Fibroblast of mammary gland (primary cell): ENCODE measurements around the gene LZTS2.
A peak's percentile ranks its signal among the peaks of the same experiment; 100 is the strongest.

Experiments used
- DNase-seq: peaks from one replicate; pipeline ENCODE4 v3.0.0-alpha.2; 2010; ENCODE audit warnings: low read depth
- H3K4me3 ChIP-seq: 2 replicates; pipeline ENCODE4 v1.5.1; 2011; ENCODE audit warnings: low read depth, mild to moderate bottlenecking, low read length, moderate library complexity; ENCODE audit not compliant: control insufficient read depth
- CTCF ChIP-seq: conservative IDR thresholded peaks from 2 replicates; pipeline ENCODE4 v1.5.1; 2011; ENCODE audit warnings: low read depth, low read length, inconsistent platforms; ENCODE audit not compliant: control insufficient read depth, insufficient read depth

Gene LZTS2

GRCh38 chr10:101047961-101048892 lies 48.6 kb downstream of the LZTS2 start:
- TF ChIP-seq CTCF: no peak
- no peak overlapping the region for H3K4me3 ChIP-seq
- DNase-seq: no peak

GRCh38 chr10:101050208-101051069 lies 50.8 kb downstream of the LZTS2 start:
- H3K4me3 ChIP-seq: peak overlapping the region; percentile 13
- peak; percentile 59 for TF ChIP-seq CTCF
- peak; percentile 32 for DNase-seq

- no peak overlapping the region for H3K4me3 ChIP-seq
- peak; percentile 76 for DNase-seq
- TF ChIP-seq CTCF: no peak
Measured at GRCh38 chr10:101052285-101052684, 52.7 kb downstream of the LZTS2 start.

GRCh38 chr10:101053516-101053915 lies 53.9 kb downstream of the LZTS2 start:
- no peak for TF ChIP-seq CTCF
- peak; percentile 72 for DNase-seq
- no peak overlapping the region for H3K4me3 ChIP-seq

GRCh38 chr10:101054351-101054750 lies 54.7 kb downstream of the LZTS2 start:
- no peak for TF ChIP-seq CTCF
- H3K4me3 ChIP-seq: no peak overlapping the region
- no peak for DNase-seq

- TF ChIP-seq CTCF: no peak
Measured at GRCh38 chr10:101054876-101055275, 55.3 kb downstream of the LZTS2 start.

More at GRCh38 chr10:101054876-101055275, 55.3 kb downstream of the LZTS2 start:
- DNase-seq: no peak
- H3K4me3 ChIP-seq: no peak overlapping the region
